SK-N-SH (cell line): Measurements from ENCODE around the gene CBLN4. TPM values are rescaled to one million over a fixed set of nuclear protein-coding genes. Genes with fewer than 3 reads are reported as not detected.

Source experiments
- CTCF ChIA-PET: fragments of 300-600, 350-600 bp; formaldehyde crosslinking; extraction: SDS; loops from one replicate; lab custom pipeline; 2021; lab: Yijun Ruan, JAX
- POLR2A ChIA-PET: fragments of 350-600 bp; sonication (Branson Sonifier 250); formaldehyde crosslinking; extraction: SDS; loops from one replicate; lab custom pipeline; 2020; ENCODE audit warnings: antibody characterized with exemption, inconsistent platforms; lab: Yijun Ruan, JAX
- DNase-seq: peaks from one replicate; pipeline ENCODE4 v3.0.0; 2012
- H2AFZ ChIP-seq: fragments of 200-600 bp; sonication (generic); 2 replicates; pipeline ENCODE4 v1.8.1; 2016; ENCODE audit warnings: antibody characterized with exemption, mild to moderate bottlenecking, low read depth
- H3F3A ChIP-seq: fragments of 200-600 bp; sonication (generic); replicated peaks from 2 replicates; pipeline ENCODE3; 2016; ENCODE audit warnings: antibody characterized with exemption, mild to moderate bottlenecking; ENCODE audit not compliant: insufficient read depth
- H3K27ac ChIP-seq, 2 experiments: fragments of 200-500 bp in 1 of 2; fragments of 200-600 bp in 1 of 2; sonication (Bioruptor generic) in 1 of 2; sonication (generic), shearing (Covaris generic) in 1 of 2; 2 replicates each; pipeline versions ENCODE4 v1.5.1 to v1.6.1; 2014 to 2016; ENCODE audit warnings: low read depth in 2 of 2, inconsistent platforms in 1 of 2, low read length in 1 of 2, mild to moderate bottlenecking in 1 of 2, mixed read lengths in 1 of 2
- H3K27me3 ChIP-seq: fragments of 200-600 bp; sonication (generic), shearing (Covaris generic); 2 replicates; pipeline ENCODE4 v1.6.1; 2016; ENCODE audit warnings: mixed run types; ENCODE audit not compliant: insufficient read depth
- H3K36me3 ChIP-seq, 2 experiments: fragments of 200-500 bp in 1 of 2; fragments of 200-600 bp in 1 of 2; sonication (Bioruptor generic) in 1 of 2; sonication (generic) in 1 of 2; replicated peaks in 1 of 2; 2 replicates each; pipeline versions ENCODE3 to v1.5.1; 2014 to 2016; ENCODE audit warnings: low read length in 1 of 2, mild to moderate bottlenecking in 1 of 2; ENCODE audit not compliant: insufficient read depth in 2 of 2, control insufficient read depth in 1 of 2
- H3K4me1 ChIP-seq, 2 experiments: fragments of 200-500 bp in 1 of 2; fragments of 200-600 bp in 1 of 2; sonication (Bioruptor generic) in 1 of 2; sonication (generic), shearing (Covaris generic) in 1 of 2; 2 replicates each; pipeline versions ENCODE4 v1.5.1 to v1.6.1; 2014 to 2016; ENCODE audit warnings: low read depth in 1 of 2, low read length in 1 of 2, mixed run types in 1 of 2; ENCODE audit not compliant: insufficient read depth in 2 of 2, control insufficient read depth in 1 of 2
- H3K4me2 ChIP-seq: fragments of 200-600 bp; sonication (generic), shearing (Covaris generic); 2 replicates; pipeline ENCODE4 v1.6.1; 2017; ENCODE audit warnings: mixed run types
- H3K4me3 ChIP-seq, 2 experiments: fragments of 200-500 bp in 1 of 2; fragments of 200-600 bp in 1 of 2; sonication (Bioruptor generic) in 1 of 2; sonication (generic), shearing (Covaris generic) in 1 of 2; 2 replicates each; pipeline versions ENCODE4 v1.5.1 to v1.8.1; 2014 to 2016; ENCODE audit warnings: low read depth in 2 of 2, inconsistent platforms in 1 of 2, low read length in 1 of 2, mild to moderate bottlenecking in 1 of 2, mixed read lengths in 1 of 2, moderate library complexity in 1 of 2
- H3K79me2 ChIP-seq: fragments of 200-600 bp; sonication (generic); 2 replicates; pipeline ENCODE4 v1.8.1; 2017; ENCODE audit warnings: mild to moderate bottlenecking; ENCODE audit not compliant: insufficient read depth
- H3K9ac ChIP-seq: fragments of 200-600 bp; sonication (generic); 2 replicates; pipeline ENCODE4 v1.6.1; 2017; ENCODE audit warnings: mixed run types
- H3K9me2 ChIP-seq: fragments of 200-600 bp; sonication (generic); 2 replicates; pipeline ENCODE4 v1.6.1; 2017; ENCODE audit warnings: mixed run types
- H3K9me3 ChIP-seq: fragments of 200-600 bp; sonication (generic); 2 replicates; pipeline ENCODE4 v1.6.1; 2017; ENCODE audit warnings: mixed run types, mild to moderate bottlenecking, moderate library complexity
- H4K20me1 ChIP-seq: fragments of 200-600 bp; sonication (generic); 2 replicates; pipeline ENCODE4 v1.6.1; 2017; ENCODE audit warnings: mild to moderate bottlenecking, mixed run types; ENCODE audit not compliant: insufficient read depth
- CHD2 ChIP-seq: fragments of 150-350 bp; IDR thresholded peaks from 2 replicates; pipeline ENCODE4 v1.6.1; 2018; ENCODE audit warnings: low read length; ENCODE audit not compliant: partially characterized antibody
- FOSL2 ChIP-seq: IDR thresholded peaks from 2 replicates; pipeline ENCODE4 v1.4.0; 2012; ENCODE audit warnings: low read depth, mild to moderate bottlenecking, moderate library complexity, borderline replicate concordance
- MXI1 ChIP-seq: IDR thresholded peaks from 2 replicates; pipeline ENCODE4 v1.6.1; 2012; ENCODE audit warnings: mild to moderate bottlenecking, low read depth, low read length, improper control_type of control experiment
- POLR2AphosphoS5 ChIP-seq: IDR thresholded peaks from 2 replicates; pipeline ENCODE4 v1.6.1; 2012; ENCODE audit warnings: low read depth, low read length
- RCOR1 ChIP-seq: fragments of 150-350 bp; IDR thresholded peaks from 2 replicates; pipeline ENCODE4 v1.6.1; 2017; ENCODE audit warnings: antibody characterized with exemption, low read length
- RXRA ChIP-seq: IDR thresholded peaks from 2 replicates; pipeline ENCODE4 v1.4.0; 2012; ENCODE audit warnings: low read depth, mild to moderate bottlenecking, borderline replicate concordance
- SMC3 ChIP-seq: IDR thresholded peaks from 2 replicates; pipeline ENCODE4 v1.6.1; 2012; ENCODE audit warnings: low read depth, low read length, improper control_type of control experiment
- TAF1 ChIP-seq: IDR thresholded peaks from 2 replicates; pipeline ENCODE4 v1.6.1; 2012; ENCODE audit warnings: low read depth, mild to moderate bottlenecking, low read length, moderate library complexity, borderline replicate concordance
- TEAD4 ChIP-seq: IDR thresholded peaks from 2 replicates; pipeline ENCODE4 v1.4.0; 2012; ENCODE audit warnings: mild to moderate bottlenecking, borderline replicate concordance; ENCODE audit not compliant: insufficient read depth
- WGBS: methylation state at CpG from one replicate; pipeline ENCODE4 v1.1.6; 2017; ENCODE audit warnings: low lambda C conversion rate; 5-methylcytosine and 5-hydroxymethylcytosine counted together
- polyA plus RNA-seq, 3 experiments: library from polyadenylated mRNA; depleted of rRNA; stranded (reverse); fragments of >200 nt; gene quantifications; 2 replicates each; pipeline ENCODE4 v1.2.3, GENCODE V29; 2012
- TF ChIP-seq, protein P1 (sequence below): fragments of 200-600 bp; sonication (generic); IDR thresholded peaks from 2 replicates; pipeline ENCODE4 v1.6.1; 2017; ENCODE audit warnings: antibody characterized with exemption, mild to moderate bottlenecking, moderate library complexity
- TF ChIP-seq, protein P2 (sequence below): IDR thresholded peaks from 2 replicates; pipeline ENCODE4 v1.4.0; 2012; ENCODE audit warnings: low read depth

The CBLN4 gene
- polyA plus RNA-seq, 1 of the 3 experiments (the other 2 are of a cell fraction) = not detected

- Histone ChIP-seq H3K4me2 (no peak overlapping the region), H3K27me3 (no peaks in the 10 kb centered on the region), H3K9me2 (no peaks in the 10 kb centered on the region), H3K79me2 (no peaks in the 10 kb centered on the region), H3F3A (no peaks in the 10 kb centered on the region), H3K9ac (no peak overlapping the region), H3K27ac (no peak overlapping the region), H3K36me3 (no peaks in the 10 kb centered on the region), H3K4me3 (no peak overlapping the region), H3K4me1 (no peaks in the 10 kb centered on the region), H4K20me1 (no peaks in the 10 kb centered on the region), H2AFZ (no peak overlapping the region), H3K9me3 (no peaks in the 10 kb centered on the region)
- CTCF ChIA-PET = no interaction called here
- POLR2A ChIA-PET = no interaction called here
- WGBS = 25% methylated on average over 3 of the region's 5 CpGs
- TF ChIP-seq RXRA = no peak
- TF ChIP-seq FOSL2 = no peak
- no peak for TF ChIP-seq TAF1
- TF ChIP-seq TEAD4 = no peak
- no peak for DNase-seq
These were observed 9.7 kb upstream of the CBLN4 start for GRCh38 chr20:56014998-56015397.

- H3K27me3 ChIP-seq = no peaks in the 10 kb centered on the region
- H3K9me3 ChIP-seq = no peaks in the 10 kb centered on the region
- H3K27ac ChIP-seq = no peak overlapping the region
- no peaks in the 10 kb centered on the region for H4K20me1 ChIP-seq
- no peaks in the 10 kb centered on the region for H3K9me2 ChIP-seq
- no peak overlapping the region for H3K9ac ChIP-seq
- TF ChIP-seq POLR2AphosphoS5 (no peak), SMC3 (no peak), RCOR1 (no peak), CHD2 (no peak), MXI1 (no peak)
- TF ChIP-seq, protein P1, sequence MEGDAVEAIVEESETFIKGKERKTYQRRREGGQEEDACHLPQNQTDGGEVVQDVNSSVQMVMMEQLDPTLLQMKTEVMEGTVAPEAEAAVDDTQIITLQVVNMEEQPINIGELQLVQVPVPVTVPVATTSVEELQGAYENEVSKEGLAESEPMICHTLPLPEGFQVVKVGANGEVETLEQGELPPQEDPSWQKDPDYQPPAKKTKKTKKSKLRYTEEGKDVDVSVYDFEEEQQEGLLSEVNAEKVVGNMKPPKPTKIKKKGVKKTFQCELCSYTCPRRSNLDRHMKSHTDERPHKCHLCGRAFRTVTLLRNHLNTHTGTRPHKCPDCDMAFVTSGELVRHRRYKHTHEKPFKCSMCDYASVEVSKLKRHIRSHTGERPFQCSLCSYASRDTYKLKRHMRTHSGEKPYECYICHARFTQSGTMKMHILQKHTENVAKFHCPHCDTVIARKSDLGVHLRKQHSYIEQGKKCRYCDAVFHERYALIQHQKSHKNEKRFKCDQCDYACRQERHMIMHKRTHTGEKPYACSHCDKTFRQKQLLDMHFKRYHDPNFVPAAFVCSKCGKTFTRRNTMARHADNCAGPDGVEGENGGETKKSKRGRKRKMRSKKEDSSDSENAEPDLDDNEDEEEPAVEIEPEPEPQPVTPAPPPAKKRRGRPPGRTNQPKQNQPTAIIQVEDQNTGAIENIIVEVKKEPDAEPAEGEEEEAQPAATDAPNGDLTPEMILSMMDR = no peak
- TF ChIP-seq, protein P2, sequence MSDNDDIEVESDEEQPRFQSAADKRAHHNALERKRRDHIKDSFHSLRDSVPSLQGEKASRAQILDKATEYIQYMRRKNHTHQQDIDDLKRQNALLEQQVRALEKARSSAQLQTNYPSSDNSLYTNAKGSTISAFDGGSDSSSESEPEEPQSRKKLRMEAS = no peak
- ChIA-PET CTCF (interaction anchor here (0.6 kb wide), 1 partner anchor 330 kb away, joined by 3 read pairs; no protein-coding TSS in a partner anchor), POLR2A (no interaction called here)
- no peaks in the 10 kb centered on the region for H3K36me3 ChIP-seq
- DNase-seq = no peak
- no peaks in the 10 kb centered on the region for H3K79me2 ChIP-seq
- no peak overlapping the region for H3K4me2 ChIP-seq
- 14% methylated on average over 2 of the region's 2 CpGs for WGBS
- no peaks in the 10 kb centered on the region for H3F3A ChIP-seq
- H2AFZ ChIP-seq = no peak overlapping the region
- H3K4me3 ChIP-seq = no peak overlapping the region
- H3K4me1 ChIP-seq = no peaks in the 10 kb centered on the region
These were observed 8.8 kb upstream of the CBLN4 start for GRCh38 chr20:56014151-56014550.
